Transverse colon (tissue), 3 donors: Measurements from ENCODE around the gene EIF4E3.

Experiments
- EP300 ChIP-seq: sonication (generic); formaldehyde crosslinking; IDR thresholded peaks from one replicate; pipeline ENCODE4 v1.6.1; 2017; ENCODE audit warnings: antibody characterized with exemption, low read depth
- POLR2A ChIP-seq: fragments of 450-650 bp; IDR thresholded peaks from one replicate; pipeline ENCODE4 v1.6.1; 2016; ENCODE audit warnings: antibody characterized with exemption, mild to moderate bottlenecking, moderate library complexity
- TF ChIP-seq, protein P1 (sequence below), 5 experiments: fragments of 200-600 bp in 3 of 5; fragments of 450-650 bp in 2 of 5; sonication (generic) in 3 of 5; IDR thresholded peaks; 1 replicate in 2 of 5; 2 replicates in 3 of 5; pipeline ENCODE4 v1.5.1; 2016 to 2017; ENCODE audit warnings: antibody characterized with exemption in 5 of 5, inconsistent platforms in 3 of 5, mild to moderate bottlenecking in 2 of 5, moderate library complexity in 1 of 5

- TF ChIP-seq POLR2A (no peak), EP300 (no peak)
- TF ChIP-seq, protein P1, sequence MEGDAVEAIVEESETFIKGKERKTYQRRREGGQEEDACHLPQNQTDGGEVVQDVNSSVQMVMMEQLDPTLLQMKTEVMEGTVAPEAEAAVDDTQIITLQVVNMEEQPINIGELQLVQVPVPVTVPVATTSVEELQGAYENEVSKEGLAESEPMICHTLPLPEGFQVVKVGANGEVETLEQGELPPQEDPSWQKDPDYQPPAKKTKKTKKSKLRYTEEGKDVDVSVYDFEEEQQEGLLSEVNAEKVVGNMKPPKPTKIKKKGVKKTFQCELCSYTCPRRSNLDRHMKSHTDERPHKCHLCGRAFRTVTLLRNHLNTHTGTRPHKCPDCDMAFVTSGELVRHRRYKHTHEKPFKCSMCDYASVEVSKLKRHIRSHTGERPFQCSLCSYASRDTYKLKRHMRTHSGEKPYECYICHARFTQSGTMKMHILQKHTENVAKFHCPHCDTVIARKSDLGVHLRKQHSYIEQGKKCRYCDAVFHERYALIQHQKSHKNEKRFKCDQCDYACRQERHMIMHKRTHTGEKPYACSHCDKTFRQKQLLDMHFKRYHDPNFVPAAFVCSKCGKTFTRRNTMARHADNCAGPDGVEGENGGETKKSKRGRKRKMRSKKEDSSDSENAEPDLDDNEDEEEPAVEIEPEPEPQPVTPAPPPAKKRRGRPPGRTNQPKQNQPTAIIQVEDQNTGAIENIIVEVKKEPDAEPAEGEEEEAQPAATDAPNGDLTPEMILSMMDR (IDR thresholded peaks at IDR 0.05), result no peak
These were observed 19.5 kb upstream of the EIF4E3 start for GRCh38 chr3:71744738-71745137.
